DMS153 treated with DMSO at 0.1 percent for 48 hours (cell line): ENCODE data around the gene ADM2.

Experiments
- DNase-seq: peaks from one replicate; lab custom pipeline; 2025; ENCODE audit not compliant: unreplicated experiment; lab: John Stamatoyannopoulos, UW

ADM2 gene

GRCh38 chr22:50483977-50484853, 2.9 kb downstream of the ADM2 start:
- no peak for DNase-seq

GRCh38 chr22:50485221-50486131, 4.1 kb downstream of the ADM2 start:
- DNase-seq = peak; percentile 25

- no peak for DNase-seq
These were observed 5.4 kb downstream of the ADM2 start, which contains the start of gene MIOX for GRCh38 chr22:50486561-50487289. Gene MIOX, plus strand, starts transcription at chr22:50486859. Its CDS starts 39 bp downstream, at chr22:50486898.

GRCh38 chr22:50487290-50488005, 6.1 kb downstream of the ADM2 start:
- no peak for DNase-seq

- DNase-seq = no peak
These were observed 6.8 kb downstream of the ADM2 start for GRCh38 chr22:50488006-50488677.

GRCh38 chr22:50488886-50489285, 7.5 kb downstream of the ADM2 start:
- no peak for DNase-seq

GRCh38 chr22:50489363-50490243, 8.3 kb downstream of the ADM2 start:
- DNase-seq = no peak

- DNase-seq = no peak
These were observed 9.4 kb downstream of the ADM2 start for GRCh38 chr22:50490531-50491308.

GRCh38 chr22:50497093-50497492, 15.8 kb downstream of the ADM2 start:
- DNase-seq = no peak

- peak; percentile 66 for DNase-seq
These were observed 17.1 kb downstream of the ADM2 start for GRCh38 chr22:50498322-50498890.

- no peak for DNase-seq
These were observed 19.1 kb downstream of the ADM2 start for GRCh38 chr22:50500452-50500851.

- no peak for DNase-seq
These were observed 20.8 kb downstream of the ADM2 start for GRCh38 chr22:50502096-50502495.

GRCh38 chr22:50502628-50503474, 21.5 kb downstream of the ADM2 start:
- no peak for DNase-seq

- DNase-seq = no peak
These were observed 22.3 kb downstream of the ADM2 start for GRCh38 chr22:50503475-50504145.

GRCh38 chr22:50504369-50505211, 23.2 kb downstream of the ADM2 start:
- DNase-seq = no peak
